ENCODE data around the gene THSD7A. TPM values are rescaled to one million over a fixed set of nuclear protein-coding genes. Genes with fewer than 3 reads are reported as not detected.

THSD7A gene
- total and polyA plus RNA-seq, 10 of the 15 experiments (the other 5 are each of a cell fraction or from before 2014, with no cell fraction given): 0.03 to 0.09 (median 0.03) TPM; not detected in 7

- no peak for ATAC-seq
- no peaks in the 10 kb centered on the region for H3K9me3 ChIP-seq (replicated peaks; ENCODE audit: control insufficient read depth, insufficient read depth, low read length)
- no peaks in the 10 kb centered on the region for H3K4me1 ChIP-seq (ENCODE audit: control insufficient read depth, insufficient read depth, low read length)
- no peak for DNase-seq (ENCODE audit: low read depth, low spot score)
- POLR2A ChIA-PET: no interaction called here
- H3K79me2 ChIP-seq (ENCODE audit: control insufficient read depth, insufficient read depth, low read length): no peaks in the 10 kb centered on the region
- SMC1A ChIA-PET (ENCODE audit: uncharacterized antibody, unreplicated experiment): no interaction called here
- in situ Hi-C loops (cut with MboI): no loop called here
- H3K27ac ChIP-seq (ENCODE audit: control insufficient read depth, insufficient read depth): no peak overlapping the region
- TF ChIP-seq MYB (IDR thresholded peaks at IDR 0.05; ENCODE audit: borderline replicate concordance, low read depth, low read length): no peak
- no peak for TF ChIP-seq HSF1 (IDR thresholded peaks at IDR 0.05; ENCODE audit: low read depth, low read length)
- no peak overlapping the region for H3K9ac ChIP-seq (ENCODE audit: control insufficient read depth, insufficient read depth, low read length)
- no peaks in the 10 kb centered on the region for H3K36me3 ChIP-seq (ENCODE audit: control insufficient read depth in 2 of 2, insufficient read depth in 2 of 2, low read length in 1 of 2)
- no TSS peak for BruUV-seq (replicated peaks)
- CTCF ChIA-PET: interaction anchor here (0.5 kb wide), 1 partner anchor 678 kb away, joined by 3 read pairs; no protein-coding TSS in a partner anchor
- no peaks in the 10 kb centered on the region for H3K27me3 ChIP-seq (replicated peaks in 1 of 2; ENCODE audit: control insufficient read depth in 2 of 2, insufficient read depth in 2 of 2, low read length in 1 of 2)
- 47% methylated on average over 8 of the region's 8 CpGs for WGBS (ENCODE audit: insufficient coverage, insufficient replicate concordance, low lambda C conversion rate, missing lambda C conversion rate)
- H2AFZ ChIP-seq (ENCODE audit: control insufficient read depth, low read depth, low read length): no peak overlapping the region
- no peaks in the 10 kb centered on the region for H4K20me1 ChIP-seq (ENCODE audit: control insufficient read depth, insufficient read depth)
- no peak overlapping the region for H3K4me2 ChIP-seq (ENCODE audit: control insufficient read depth, insufficient read depth)
- no peak overlapping the region for H3K4me3 ChIP-seq
- no peak for FAIRE-seq
- intact Hi-C loops (cut with micrococcal nuclease; ENCODE audit: unreplicated experiment): no loop called here
- RAD21 ChIA-PET (ENCODE audit: unreplicated experiment): no interaction called here
Observed at GRCh38 chr7:11410656-11411644, 421.0 kb downstream of the THSD7A start.

- ATAC-seq: no peak
- Histone ChIP-seq H3K27ac (ENCODE audit: control insufficient read depth, insufficient read depth) (no peak overlapping the region), H3K4me1 (ENCODE audit: control insufficient read depth, insufficient read depth, low read length) (no peaks in the 10 kb centered on the region), H3K9me3 (replicated peaks; ENCODE audit: control insufficient read depth, insufficient read depth, low read length) (no peaks in the 10 kb centered on the region), H3K27me3 (replicated peaks in 1 of 2; ENCODE audit: control insufficient read depth in 2 of 2, insufficient read depth in 2 of 2, low read length in 1 of 2) (no peaks in the 10 kb centered on the region), H3K36me3 (ENCODE audit: control insufficient read depth in 2 of 2, insufficient read depth in 2 of 2, low read length in 1 of 2) (no peaks in the 10 kb centered on the region), H4K20me1 (ENCODE audit: control insufficient read depth, insufficient read depth) (no peaks in the 10 kb centered on the region), H3K9ac (ENCODE audit: control insufficient read depth, insufficient read depth, low read length) (no peak overlapping the region), H2AFZ (ENCODE audit: control insufficient read depth, low read depth, low read length) (no peak overlapping the region), H3K79me2 (ENCODE audit: control insufficient read depth, insufficient read depth, low read length) (no peaks in the 10 kb centered on the region), H3K4me2 (ENCODE audit: control insufficient read depth, insufficient read depth) (no peak overlapping the region), H3K4me3 (no peak overlapping the region)
- FAIRE-seq: no peak
- TF ChIP-seq SUZ12 (IDR thresholded peaks at IDR 0.05; ENCODE audit: unreplicated experiment): no peak
- ChIA-PET CTCF (no interaction called here), RAD21 (ENCODE audit: unreplicated experiment) (no interaction called here), SMC1A (ENCODE audit: uncharacterized antibody, unreplicated experiment) (no interaction called here), POLR2A (no interaction called here)
- 4% methylated on average over 1 of the region's 1 CpG for WGBS (ENCODE audit: insufficient coverage, insufficient replicate concordance, low lambda C conversion rate, missing lambda C conversion rate)
- intact Hi-C loops (cut with micrococcal nuclease; ENCODE audit: unreplicated experiment): no loop called here
- in situ Hi-C loops (cut with MboI): no loop called here
- BruUV-seq (replicated peaks): no TSS peak
- DNase-seq (ENCODE audit: low read depth, low spot score): no peak
Observed at GRCh38 chr7:11404355-11404754, 427.6 kb downstream of the THSD7A start.
